T-helper 2 cell treated with Interferon-gamma antibody and Interleukin-4, amounts not matched to agents 5 μg/mL and 100 μg/mL, for 36 hours (primary cell): ENCODE measurements around the gene MS4A10.

ENCODE experiments used
- DNase-seq: peaks from one replicate; pipeline ENCODE4 v3.0.0; 2021; ENCODE audit warnings: low spot score
- H3K27ac Mint-ChIP-seq: one replicate; pipeline ENCODE4 v1.8.0; 2021; ENCODE audit warnings: mild to moderate bottlenecking, mixed read lengths
- H3K27me3 Mint-ChIP-seq: one replicate; pipeline ENCODE4 v1.8.0; 2021; ENCODE audit warnings: low read depth, mixed read lengths
- H3K36me3 Mint-ChIP-seq: one replicate; pipeline ENCODE4 v1.8.0; 2021; ENCODE audit warnings: low read depth, mixed read lengths
- H3K4me1 Mint-ChIP-seq: one replicate; pipeline ENCODE4 v1.8.0; 2021; ENCODE audit warnings: low read depth, mixed read lengths
- H3K4me3 Mint-ChIP-seq: one replicate; pipeline ENCODE4 v1.8.0; 2022; ENCODE audit warnings: mild to moderate bottlenecking, moderate library complexity, mixed read lengths
- H3K9me3 Mint-ChIP-seq: one replicate; pipeline ENCODE4 v1.8.0; 2021; ENCODE audit warnings: mixed read lengths

Gene MS4A10

GRCh38 chr11:60785136-60785535 lies at the start of gene MS4A10:
TSS of gene MS4A10 (plus strand) at chr11:60785333. CDS start at chr11:60790336, 5,003 bp downstream.
- Mint-ChIP-seq H3K9me3 (no peaks in the 10 kb centered on the region), H3K27me3 (peaks cover under 1% of the 10 kb centered on the region), H3K27ac (no peak within 1 kb of the TSS), H3K4me3 (no peak within 1 kb of the TSS), H3K36me3 (no peaks in the 10 kb centered on the region), H3K4me1 (no peaks in the 10 kb centered on the region)
- no peak for DNase-seq

GRCh38 chr11:60739114-60739513 lies 46.0 kb upstream of the MS4A10 start:
- Mint-ChIP-seq H3K4me1 (no peaks in the 10 kb centered on the region), H3K9me3 (no peaks in the 10 kb centered on the region), H3K36me3 (no peaks in the 10 kb centered on the region), H3K27ac (no peak overlapping the region), H3K4me3 (no peak overlapping the region), H3K27me3 (peaks cover 6% of the 10 kb centered on the region)
- DNase-seq: no peak

GRCh38 chr11:60740573-60740972 lies 44.6 kb upstream of the MS4A10 start:
- H3K27me3 Mint-ChIP-seq: peaks cover 6% of the 10 kb centered on the region
- no peak overlapping the region for H3K4me3 Mint-ChIP-seq
- no peaks in the 10 kb centered on the region for H3K36me3 Mint-ChIP-seq
- H3K27ac Mint-ChIP-seq: no peak overlapping the region
- no peaks in the 10 kb centered on the region for H3K9me3 Mint-ChIP-seq
- H3K4me1 Mint-ChIP-seq: no peaks in the 10 kb centered on the region
- DNase-seq: no peak

GRCh38 chr11:60741421-60741820 lies 43.7 kb upstream of the MS4A10 start:
- no peaks in the 10 kb centered on the region for H3K36me3 Mint-ChIP-seq
- no peak overlapping the region for H3K27ac Mint-ChIP-seq
- DNase-seq: no peak
- no peaks in the 10 kb centered on the region for H3K9me3 Mint-ChIP-seq
- peaks cover 6% of the 10 kb centered on the region for H3K27me3 Mint-ChIP-seq
- H3K4me1 Mint-ChIP-seq: no peaks in the 10 kb centered on the region
- H3K4me3 Mint-ChIP-seq: no peak overlapping the region

- no peak overlapping the region for H3K4me3 Mint-ChIP-seq
- peaks cover 5% of the 10 kb centered on the region for H3K27me3 Mint-ChIP-seq
- no peak for DNase-seq
- H3K4me1 Mint-ChIP-seq: no peaks in the 10 kb centered on the region
- H3K36me3 Mint-ChIP-seq: no peaks in the 10 kb centered on the region
- H3K27ac Mint-ChIP-seq: no peak overlapping the region
- H3K9me3 Mint-ChIP-seq: no peaks in the 10 kb centered on the region
Measured at GRCh38 chr11:60743058-60743457, 42.1 kb upstream of the MS4A10 start.

- no peaks in the 10 kb centered on the region for H3K36me3 Mint-ChIP-seq
- H3K4me3 Mint-ChIP-seq: no peak overlapping the region
- DNase-seq: no peak
- H3K27me3 Mint-ChIP-seq: peaks cover 5% of the 10 kb centered on the region
- no peaks in the 10 kb centered on the region for H3K9me3 Mint-ChIP-seq
- H3K4me1 Mint-ChIP-seq: no peaks in the 10 kb centered on the region
- H3K27ac Mint-ChIP-seq: no peak overlapping the region
Measured at GRCh38 chr11:60744114-60744513, 41.0 kb upstream of the MS4A10 start.

GRCh38 chr11:60747359-60747873 lies 37.7 kb upstream of the MS4A10 start:
- H3K4me3 Mint-ChIP-seq: no peak overlapping the region
- no peak overlapping the region for H3K27ac Mint-ChIP-seq
- peaks cover 8% of the 10 kb centered on the region for H3K27me3 Mint-ChIP-seq
- no peak for DNase-seq
- H3K36me3 Mint-ChIP-seq: no peaks in the 10 kb centered on the region
- H3K9me3 Mint-ChIP-seq: no peaks in the 10 kb centered on the region
- no peaks in the 10 kb centered on the region for H3K4me1 Mint-ChIP-seq

GRCh38 chr11:60748225-60748624 lies 36.9 kb upstream of the MS4A10 start:
- H3K4me3 Mint-ChIP-seq: no peak overlapping the region

GRCh38 chr11:60748821-60749220 lies 36.3 kb upstream of the MS4A10 start:
- peaks cover 6% of the 10 kb centered on the region for H3K27me3 Mint-ChIP-seq
- no peak for DNase-seq

More at GRCh38 chr11:60748225-60748624, 36.9 kb upstream of the MS4A10 start:
- H3K4me1 Mint-ChIP-seq: no peaks in the 10 kb centered on the region
- H3K27ac Mint-ChIP-seq: no peak overlapping the region
- no peaks in the 10 kb centered on the region for H3K9me3 Mint-ChIP-seq
- peaks cover 6% of the 10 kb centered on the region for H3K27me3 Mint-ChIP-seq
- H3K36me3 Mint-ChIP-seq: no peaks in the 10 kb centered on the region
- DNase-seq: no peak

GRCh38 chr11:60750911-60751310 lies 34.2 kb upstream of the MS4A10 start:
- Mint-ChIP-seq H3K27me3 (peaks cover 6% of the 10 kb centered on the region), H3K4me3 (no peak overlapping the region), H3K9me3 (no peaks in the 10 kb centered on the region), H3K4me1 (no peaks in the 10 kb centered on the region), H3K27ac (no peak overlapping the region), H3K36me3 (no peaks in the 10 kb centered on the region)
- no peak for DNase-seq

More at GRCh38 chr11:60748821-60749220, 36.3 kb upstream of the MS4A10 start:
- no peak overlapping the region for H3K27ac Mint-ChIP-seq
- H3K9me3 Mint-ChIP-seq: no peaks in the 10 kb centered on the region
- no peak overlapping the region for H3K4me3 Mint-ChIP-seq
- H3K36me3 Mint-ChIP-seq: no peaks in the 10 kb centered on the region
- H3K4me1 Mint-ChIP-seq: no peaks in the 10 kb centered on the region

- Mint-ChIP-seq H3K36me3 (no peaks in the 10 kb centered on the region), H3K9me3 (no peaks in the 10 kb centered on the region), H3K4me3 (no peak overlapping the region), H3K27me3 (peaks cover 9% of the 10 kb centered on the region), H3K27ac (no peak overlapping the region), H3K4me1 (no peaks in the 10 kb centered on the region)
- DNase-seq: no peak
Measured at GRCh38 chr11:60753309-60753708, 31.8 kb upstream of the MS4A10 start.

- no peak overlapping the region for H3K4me3 Mint-ChIP-seq
- no peaks in the 10 kb centered on the region for H3K4me1 Mint-ChIP-seq
- H3K36me3 Mint-ChIP-seq: no peaks in the 10 kb centered on the region
- DNase-seq: no peak
- no peak overlapping the region for H3K27ac Mint-ChIP-seq
- H3K9me3 Mint-ChIP-seq: no peaks in the 10 kb centered on the region
- H3K27me3 Mint-ChIP-seq: peaks cover 23% of the 10 kb centered on the region
Measured at GRCh38 chr11:60754887-60755286, 30.2 kb upstream of the MS4A10 start.

- no peak within 1 kb of the TSS for H3K27ac Mint-ChIP-seq
- DNase-seq: no peak
- H3K36me3 Mint-ChIP-seq: no peaks in the 10 kb centered on the region
- H3K9me3 Mint-ChIP-seq: no peaks in the 10 kb centered on the region
- peaks cover 36% of the 10 kb centered on the region for H3K27me3 Mint-ChIP-seq
- H3K4me3 Mint-ChIP-seq: no peak within 1 kb of the TSS
- no peaks in the 10 kb centered on the region for H3K4me1 Mint-ChIP-seq
Measured at GRCh38 chr11:60756307-60757032, 28.7 kb upstream of the MS4A10 start, which contains the start of gene MS4A15. TSS of gene MS4A15 (plus strand) at chr11:60756867. CDS start at chr11:60763734, 6,867 bp downstream.

- DNase-seq: no peak
- Mint-ChIP-seq H3K27ac (no peak overlapping the region), H3K36me3 (no peaks in the 10 kb centered on the region), H3K4me3 (no peak overlapping the region), H3K4me1 (no peaks in the 10 kb centered on the region), H3K9me3 (no peaks in the 10 kb centered on the region), H3K27me3 (peaks cover 35% of the 10 kb centered on the region)
Measured at GRCh38 chr11:60757231-60757800, 27.8 kb upstream of the MS4A10 start.
